HepG2 (cell line): ENCODE measurements around the gene DDX39B. TPM values are rescaled to one million over a fixed set of nuclear protein-coding genes. Genes with fewer than 3 reads are reported as not detected.

Experiments
- ATRX ChIP-seq: sonication (generic); formaldehyde crosslinking; IDR thresholded peaks from 2 replicates; pipeline ENCODE4 v1.4.0; 2020; ENCODE audit warnings: missing genetic modification reagents, borderline replicate concordance
- DRAP1 ChIP-seq: IDR thresholded peaks from 2 replicates; pipeline ENCODE4 v1.6.1; 2016; ENCODE audit warnings: missing genetic modification reagents, missing compliant biosample characterization
- E2F2 ChIP-seq: sonication (generic); formaldehyde crosslinking; IDR thresholded peaks from 2 replicates; pipeline ENCODE4 v1.4.0; 2020; ENCODE audit warnings: missing genetic modification reagents, borderline replicate concordance
- HDAC1 ChIP-seq: sonication (generic); formaldehyde crosslinking; IDR thresholded peaks from 2 replicates; pipeline ENCODE4 v1.5.1; 2020; ENCODE audit warnings: mild to moderate bottlenecking, missing genetic modification reagents
- MBD4 ChIP-seq: IDR thresholded peaks from 2 replicates; pipeline ENCODE4 v1.6.1; 2012; ENCODE audit warnings: low read length, inconsistent platforms, borderline replicate concordance
- MZF1 ChIP-seq: sonication (generic); formaldehyde crosslinking; IDR thresholded peaks from 2 replicates; pipeline ENCODE4 v1.8.1; 2023; ENCODE audit warnings: mild to moderate bottlenecking, missing genetic modification reagents, borderline replicate concordance
- PITX1 ChIP-seq: sonication (generic); formaldehyde crosslinking; IDR thresholded peaks from 2 replicates; pipeline ENCODE4 v1.5.1; 2020; ENCODE audit warnings: mild to moderate bottlenecking, missing genetic modification reagents
- RFXANK ChIP-seq: IDR thresholded peaks from 2 replicates; pipeline ENCODE4 v1.6.1; 2016
- SRF ChIP-seq: IDR thresholded peaks from 2 replicates; pipeline ENCODE4 v1.6.1; 2011; ENCODE audit warnings: mild to moderate bottlenecking, low read depth, low read length, moderate library complexity
- SYNCRIP ChIP-seq: fragments of 200-400 bp; formaldehyde crosslinking; IDR thresholded peaks from 2 replicates; pipeline ENCODE4 v1.6.1; 2018; ENCODE audit warnings: mild to moderate bottlenecking, low read depth, low read length; ENCODE audit not compliant: insufficient read depth
- TBX2 ChIP-seq: sonication (generic); formaldehyde crosslinking; IDR thresholded peaks from 2 replicates; pipeline ENCODE4 v1.5.0; 2020; ENCODE audit warnings: missing genetic modification reagents, mild to moderate bottlenecking, borderline replicate concordance
- UBTF ChIP-seq: sonication (generic); formaldehyde crosslinking; IDR thresholded peaks from 2 replicates; pipeline ENCODE4 v1.4.0; 2020; ENCODE audit warnings: mild to moderate bottlenecking, missing genetic modification reagents
- XRCC5 ChIP-seq: fragments of 200-400 bp; formaldehyde crosslinking; optimal IDR thresholded peaks from 2 replicates; pipeline ENCODE3; 2017; ENCODE audit warnings: mild to moderate bottlenecking, low read length
- YEATS4 ChIP-seq: sonication (generic); formaldehyde crosslinking; IDR thresholded peaks from 2 replicates; pipeline ENCODE4 v1.4.0; 2020; ENCODE audit warnings: missing genetic modification reagents, borderline replicate concordance
- ZBTB25 ChIP-seq: IDR thresholded peaks from 2 replicates; pipeline ENCODE4 v1.6.1; 2018; ENCODE audit warnings: missing genetic modification reagents
- ZNF207 ChIP-seq: fragments of 450-650 bp; IDR thresholded peaks from 2 replicates; pipeline ENCODE4 v1.6.1; 2016; ENCODE audit warnings: antibody characterized with exemption, borderline replicate concordance
- ZNF235 ChIP-seq: sonication (generic); formaldehyde crosslinking; IDR thresholded peaks from 2 replicates; pipeline ENCODE4 v1.8.1; 2023; ENCODE audit warnings: mild to moderate bottlenecking, missing genetic modification reagents, borderline replicate concordance
- ZNF326 ChIP-seq: sonication (generic); formaldehyde crosslinking; IDR thresholded peaks from 2 replicates; pipeline ENCODE4 v1.4.0; 2020; ENCODE audit warnings: missing genetic modification reagents, borderline replicate concordance
- ZNF34 ChIP-seq: sonication (generic); formaldehyde crosslinking; IDR thresholded peaks from 2 replicates; pipeline ENCODE4 v1.4.0; 2020; ENCODE audit warnings: mild to moderate bottlenecking, missing genetic modification reagents, borderline replicate concordance
- ZNF644 ChIP-seq: IDR thresholded peaks from 2 replicates; pipeline ENCODE4 v1.6.1; 2016; ENCODE audit warnings: low read depth
- ZNF713 ChIP-seq: sonication (generic); formaldehyde crosslinking; IDR thresholded peaks from 2 replicates; pipeline ENCODE4 v1.4.0; 2020; ENCODE audit warnings: mild to moderate bottlenecking, missing genetic modification reagents
- ZNF816 ChIP-seq: sonication (generic); formaldehyde crosslinking; IDR thresholded peaks from 2 replicates; pipeline ENCODE4 v1.8.0; 2022; ENCODE audit warnings: missing genetic modification reagents, mild to moderate bottlenecking, borderline replicate concordance
- ZNF850 ChIP-seq: sonication (generic); formaldehyde crosslinking; conservative IDR thresholded peaks from 2 replicates; pipeline ENCODE4 v1.9.0; 2021; ENCODE audit warnings: mild to moderate bottlenecking, missing genetic modification reagents
- ZSCAN20 ChIP-seq: sonication (generic); formaldehyde crosslinking; IDR thresholded peaks from 2 replicates; pipeline ENCODE4 v1.4.0; 2020; ENCODE audit warnings: missing genetic modification reagents, mild to moderate bottlenecking, borderline replicate concordance
- polyA plus RNA-seq, 8 experiments: library from polyadenylated mRNA; depleted of rRNA in 3 of 8; stranded (reverse) in 7 of 8; unstranded in 1 of 8; fragments of >200 nt; fragmentation: Illumina TruSeq in 4 of 8; extraction: Trizol in 4 of 8; gene quantifications; 2 replicates each; pipeline versions ENCODE4 v1.2.1 to v1.2.3, GENCODE V29; 2011 to 2016; ENCODE audit warnings: low read depth in 4 of 8, missing spikeins in 1 of 8, mixed read lengths in 1 of 8; ENCODE audit not compliant: insufficient read depth in 1 of 8
- total RNA-seq, 5 experiments: library from RNA; depleted of rRNA; stranded (reverse); fragments of >200 nt; fragmentation: Illumina TruSeq; extraction: Trizol; gene quantifications; 2 replicates each; pipeline ENCODE4 v1.2.3, GENCODE V29; 2016; ENCODE audit warnings: low read depth in 1 of 5

Gene DDX39B
- total and polyA plus RNA-seq, 2 of the 13 experiments (the other 11 are each of a cell fraction or from before 2014, with no cell fraction given) = 570 to 678 TPM

- TF ChIP-seq ATRX (CRISPR knock-in tag) (no peak), ZSCAN20 (CRISPR knock-in tag) (0 out of 2 replicates have a peak, but pooled peaks have one; percentile 49), PITX1 (peak; percentile 66; the same call in 1 of the 2 replicates), ZNF816 (CRISPR knock-in tag) (peak; percentile 36; the same call in 1 of the 2 replicates), SRF (no peak), DRAP1 (CRISPR knock-in tag) (no peak), ZNF644 (CRISPR knock-in tag) (no peak), MBD4 (0 out of 2 replicates have a peak, but pooled peaks have one; percentile 65), UBTF (CRISPR knock-in tag) (no peak), ZNF713 (CRISPR knock-in tag) (no peak), ZNF34 (CRISPR knock-in tag) (no peak), HDAC1 (CRISPR knock-in tag) (no peak), MZF1 (no peak), SYNCRIP (no peak), XRCC5 (no peak), TBX2 (0 out of 2 replicates have a peak, but pooled peaks have one; percentile 22), ZNF235 (no peak), ZNF326 (CRISPR knock-in tag) (no peak), ZNF207 (no peak), ZBTB25 (CRISPR knock-in tag) (no peak), ZNF850 (0 out of 2 replicates have a peak, but pooled peaks have one; percentile 47), E2F2 (0 out of 2 replicates have a peak, but pooled peaks have one; percentile 58), YEATS4 (CRISPR knock-in tag) (no peak), RFXANK (CRISPR knock-in tag) (no peak)
Measured at GRCh38 chr6:31529329-31530150, 12.3 kb downstream of the DDX39B start (continued).
